Measurements from ENCODE around the gene ANKRD6. TPM values are rescaled to one million over a fixed set of nuclear protein-coding genes. Genes with fewer than 3 reads are reported as not detected.

Gene ANKRD6
- total RNA-seq, 1 experiment from 2014 or later = 5.6 TPM

GRCh38 chr6:89494131-89494793 lies 61.3 kb downstream of the ANKRD6 start:
- Histone ChIP-seq H2BK20ac (ENCODE audit: low read depth, low read length, poor library complexity, severe bottlenecking) (no peak overlapping the region), H3K9me3 (ENCODE audit: control insufficient read depth, low read depth, low read length) (no peaks in the 10 kb centered on the region), H2AK5ac (ENCODE audit: insufficient read length, low read length) (no peak overlapping the region), H3K18ac (ENCODE audit: insufficient read length, low read depth, low read length) (no peak overlapping the region), H4K20me1 (ENCODE audit: control insufficient read depth, insufficient read depth, insufficient read length) (no peaks in the 10 kb centered on the region), H3K23ac (ENCODE audit: insufficient read length, low read depth, low read length) (no peak overlapping the region), H3K27me3 (ENCODE audit: insufficient read depth, low read length) (no peaks in the 10 kb centered on the region), H4K5ac (ENCODE audit: insufficient read length, low read depth, low read length) (no peak overlapping the region), H3K4me1 (ENCODE audit: insufficient read depth, low read length) (no peaks in the 10 kb centered on the region; the same call in 1 of the 2 replicates), H3K23me2 (ENCODE audit: insufficient read length, low read depth, low read length, poor library complexity, severe bottlenecking) (no peaks in the 10 kb centered on the region), H3K27ac (ENCODE audit: insufficient read length, low read depth, low read length) (no peak overlapping the region), H2BK12ac (ENCODE audit: insufficient read length, low read depth, low read length) (no peak overlapping the region), H3K56ac (ENCODE audit: insufficient read length, low read depth, low read length) (no peak overlapping the region), H2AFZ (ENCODE audit: low read length) (no peak overlapping the region), H2BK15ac (ENCODE audit: low read depth, low read length) (no peak overlapping the region), H3K9ac (ENCODE audit: extremely low read depth, insufficient read length, low read length) (no peak overlapping the region), H4K8ac (replicated peaks; ENCODE audit: insufficient read length, low read depth, low read length) (no peak overlapping the region), H3K4ac (ENCODE audit: low read depth, low read length) (no peak overlapping the region), H3K14ac (ENCODE audit: insufficient read depth, low read length) (no peak overlapping the region), H2BK120ac (ENCODE audit: low read depth, low read length, poor library complexity, severe bottlenecking) (no peak overlapping the region), H2BK5ac (ENCODE audit: insufficient read length, low read length) (no peak overlapping the region), H4K91ac (ENCODE audit: insufficient read length, low read depth, low read length) (no peak overlapping the region), H3T11ph (ENCODE audit: low read length) (no peak overlapping the region), H3K79me1 (ENCODE audit: insufficient read depth, low read depth, low read length, poor library complexity, severe bottlenecking) (no peaks in the 10 kb centered on the region), H3K79me2 (ENCODE audit: insufficient read depth, low read length) (no peaks in the 10 kb centered on the region), H3K4me2 (ENCODE audit: insufficient read depth, insufficient read length, low read length) (no peak overlapping the region)
- Mint-ChIP-seq H3K27ac (no peak overlapping the region; a peak in 1 of 7 replicates), H3K27me3 (ENCODE audit: low read depth) (peaks cover 9% of the 10 kb centered on the region), H3K4me3 (no peak overlapping the region), H3K9me3 (no peaks in the 10 kb centered on the region), H3K36me3 (ENCODE audit: insufficient read depth in 1 of 3, low read depth in 3 of 3) (no peaks in the 10 kb centered on the region), H3K4me1 (peaks cover 41 to 57% of the 10 kb centered on the region in 2 experiments)
- no CpG with 5 or more reads among the region's 3 CpGs for WGBS (ENCODE audit: extremely low coverage, insufficient read length, low lambda C conversion rate)
- TF ChIP-seq CTCF (conservative IDR thresholded peaks at IDR 0.05) = peak; percentile 58
- DNase-seq = peak; percentile 41
